Uterus (tissue), 2 donors: ENCODE measurements around the gene TNPO2.
"Not testable (repeated sequence)": the region's sequence is repeated elsewhere in the genome, so short reads cannot be mapped to it uniquely, and the experiment has no call there.

Source experiments
- POLR2A ChIP-seq, 2 donors: fragments of 450-650 bp; IDR thresholded peaks; one replicate each; pipeline ENCODE4 v1.6.1; 2016; ENCODE audit warnings: antibody characterized with exemption in 2 of 2, mild to moderate bottlenecking in 1 of 2, moderate library complexity in 1 of 2
- TF ChIP-seq, protein P1 (sequence below), 4 experiments: fragments of 200-600 bp in 2 of 4; fragments of 450-650 bp in 2 of 4; sonication (generic) in 2 of 4; IDR thresholded peaks; one replicate each; pipeline ENCODE4 v1.5.1; 2016 to 2019; ENCODE audit warnings: antibody characterized with exemption in 4 of 4, mild to moderate bottlenecking in 2 of 4, moderate library complexity in 1 of 4

DNA sequence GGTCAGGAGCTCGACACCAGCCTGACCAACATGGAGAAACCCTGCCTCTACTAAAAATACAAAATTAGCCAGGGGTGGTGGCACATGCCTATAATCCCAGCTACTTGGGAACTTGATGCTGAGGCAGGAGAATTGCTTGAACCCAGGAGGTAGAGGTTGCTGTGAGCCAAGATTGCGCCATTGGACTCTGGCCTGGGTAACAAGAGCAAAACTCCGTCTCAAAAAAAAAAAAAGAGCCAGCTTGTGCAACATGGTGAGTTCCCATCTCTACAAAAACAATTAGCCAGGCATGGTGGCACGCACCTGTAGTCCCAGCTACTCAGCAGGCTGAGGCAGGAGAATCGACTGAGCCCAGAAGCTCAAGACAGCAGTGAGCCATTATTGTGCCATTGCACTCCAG lies 45.7 kb downstream of the TNPO2 start:
- TF ChIP-seq, protein P1, sequence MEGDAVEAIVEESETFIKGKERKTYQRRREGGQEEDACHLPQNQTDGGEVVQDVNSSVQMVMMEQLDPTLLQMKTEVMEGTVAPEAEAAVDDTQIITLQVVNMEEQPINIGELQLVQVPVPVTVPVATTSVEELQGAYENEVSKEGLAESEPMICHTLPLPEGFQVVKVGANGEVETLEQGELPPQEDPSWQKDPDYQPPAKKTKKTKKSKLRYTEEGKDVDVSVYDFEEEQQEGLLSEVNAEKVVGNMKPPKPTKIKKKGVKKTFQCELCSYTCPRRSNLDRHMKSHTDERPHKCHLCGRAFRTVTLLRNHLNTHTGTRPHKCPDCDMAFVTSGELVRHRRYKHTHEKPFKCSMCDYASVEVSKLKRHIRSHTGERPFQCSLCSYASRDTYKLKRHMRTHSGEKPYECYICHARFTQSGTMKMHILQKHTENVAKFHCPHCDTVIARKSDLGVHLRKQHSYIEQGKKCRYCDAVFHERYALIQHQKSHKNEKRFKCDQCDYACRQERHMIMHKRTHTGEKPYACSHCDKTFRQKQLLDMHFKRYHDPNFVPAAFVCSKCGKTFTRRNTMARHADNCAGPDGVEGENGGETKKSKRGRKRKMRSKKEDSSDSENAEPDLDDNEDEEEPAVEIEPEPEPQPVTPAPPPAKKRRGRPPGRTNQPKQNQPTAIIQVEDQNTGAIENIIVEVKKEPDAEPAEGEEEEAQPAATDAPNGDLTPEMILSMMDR (IDR thresholded peaks at IDR 0.05): not testable (repeated sequence)
- TF ChIP-seq POLR2A (IDR thresholded peaks at IDR 0.05): not testable (repeated sequence)
